ENCODE data around the gene ANO1.

ANO1 gene

DNA sequence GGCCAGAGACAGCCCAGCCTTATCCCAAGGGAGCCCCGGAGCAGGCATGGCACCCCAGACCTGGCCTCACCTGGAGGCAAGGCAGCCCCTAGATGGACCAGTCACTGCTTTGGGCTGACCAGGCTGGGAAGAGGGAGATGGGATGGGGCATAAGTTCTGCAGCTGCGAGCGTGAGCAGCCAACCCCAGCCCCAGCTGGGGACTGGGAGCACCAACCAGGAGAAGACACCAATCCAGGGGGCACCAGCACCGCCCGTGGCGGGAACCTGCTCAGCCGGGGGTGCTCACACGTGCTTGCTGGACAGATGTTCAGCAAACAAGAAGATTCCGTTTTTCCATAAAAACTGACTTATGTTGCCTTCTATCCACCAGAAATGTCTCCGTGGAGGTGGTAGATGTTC, 108.8 kb downstream of the ANO1 start:
- no peak overlapping the region for H3K27ac ChIP-seq
- TF ChIP-seq CTCF (conservative IDR thresholded peaks at IDR 0.05) (no peak), ZFX (IDR thresholded peaks at IDR 0.05) (no peak)

DNA sequence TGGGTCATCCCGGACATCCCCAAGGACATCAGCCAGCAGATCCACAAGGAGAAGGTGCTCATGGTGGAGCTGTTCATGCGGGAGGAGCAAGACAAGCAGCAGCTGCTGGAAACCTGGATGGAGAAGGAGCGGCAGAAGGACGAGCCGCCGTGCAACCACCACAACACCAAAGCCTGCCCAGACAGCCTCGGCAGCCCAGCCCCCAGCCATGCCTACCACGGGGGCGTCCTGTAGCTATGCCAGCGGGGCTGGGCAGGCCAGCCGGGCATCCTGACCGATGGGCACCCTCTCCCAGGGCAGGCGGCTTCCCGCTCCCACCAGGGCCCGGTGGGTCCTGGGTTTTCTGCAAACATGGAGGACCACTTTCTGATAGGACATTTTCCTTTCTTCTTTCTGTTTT, 109.7 kb downstream of the ANO1 start:
- H3K27ac ChIP-seq = no peak overlapping the region
- TF ChIP-seq CTCF (conservative IDR thresholded peaks at IDR 0.05) (no peak), ZFX (IDR thresholded peaks at IDR 0.05) (no peak)

DNA sequence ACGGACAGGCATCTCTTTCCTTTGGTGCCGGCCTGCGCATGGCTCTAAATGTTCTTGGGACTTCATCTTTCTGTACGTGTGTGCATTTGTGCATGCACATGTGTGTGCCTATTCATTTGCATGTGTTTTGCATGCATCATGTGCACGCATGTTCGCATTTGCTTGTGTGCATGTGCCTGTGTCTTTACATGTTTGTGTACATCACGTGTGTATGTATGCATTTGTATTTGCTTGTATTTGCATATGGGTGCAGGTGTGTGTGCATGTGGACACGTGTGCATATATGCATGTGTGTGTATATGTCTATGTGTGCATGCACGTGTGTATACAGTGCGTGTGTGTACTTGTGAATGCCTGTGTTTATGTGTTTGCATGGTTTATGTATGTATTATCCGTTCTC, 111.5 kb downstream of the ANO1 start:
- TF ChIP-seq CTCF (conservative IDR thresholded peaks at IDR 0.05) (no peak), ZFX (IDR thresholded peaks at IDR 0.05) (no peak)
- no peak overlapping the region for H3K27ac ChIP-seq

- H3K27ac ChIP-seq = no peak overlapping the region
- TF ChIP-seq CTCF (conservative IDR thresholded peaks at IDR 0.05) (peak; percentile 97), ZFX (IDR thresholded peaks at IDR 0.05) (no peak)
Observed at GRCh38 chr11:70191495-70192140, 113.5 kb downstream of the ANO1 start.

DNA sequence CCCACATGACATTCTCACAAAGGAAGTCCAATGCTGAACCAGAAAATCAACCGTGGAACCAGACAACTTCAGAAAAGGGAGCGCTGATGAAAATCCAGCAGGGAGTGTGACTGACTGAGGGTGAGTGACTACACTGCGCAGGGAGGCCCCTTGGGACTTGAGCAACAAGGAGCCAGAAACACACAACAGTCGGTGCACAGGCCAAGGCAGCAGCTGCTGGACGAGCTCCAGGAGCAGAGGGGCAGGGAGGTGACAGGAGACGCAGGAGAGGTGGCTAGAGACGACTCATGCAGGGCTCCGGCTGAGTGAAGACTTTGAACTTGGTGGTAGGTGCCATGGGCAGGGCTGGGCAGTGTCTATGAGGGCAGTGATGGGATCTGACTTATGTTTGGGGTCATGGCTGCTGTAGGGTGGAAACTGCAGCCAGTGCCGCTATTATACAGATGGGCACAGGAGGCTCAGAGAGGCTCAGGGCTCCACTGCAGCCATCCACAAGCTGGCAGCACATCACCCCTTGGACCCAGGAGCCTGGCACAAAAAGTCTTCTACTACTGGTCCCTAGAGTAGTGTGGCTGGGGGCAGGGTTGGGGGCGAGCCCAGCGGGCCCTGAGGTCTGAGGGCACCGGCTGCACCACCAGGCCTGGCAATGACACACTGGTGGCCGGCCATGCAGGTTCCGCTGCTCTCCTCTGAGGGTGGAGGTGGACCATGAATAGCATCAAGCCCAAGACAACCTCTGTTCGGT, 114.7 kb downstream of the ANO1 start:
- H3K27ac ChIP-seq = no peak overlapping the region
- TF ChIP-seq CTCF (conservative IDR thresholded peaks at IDR 0.05) = no peak
- no peak for TF ChIP-seq ZFX (IDR thresholded peaks at IDR 0.05)

DNA sequence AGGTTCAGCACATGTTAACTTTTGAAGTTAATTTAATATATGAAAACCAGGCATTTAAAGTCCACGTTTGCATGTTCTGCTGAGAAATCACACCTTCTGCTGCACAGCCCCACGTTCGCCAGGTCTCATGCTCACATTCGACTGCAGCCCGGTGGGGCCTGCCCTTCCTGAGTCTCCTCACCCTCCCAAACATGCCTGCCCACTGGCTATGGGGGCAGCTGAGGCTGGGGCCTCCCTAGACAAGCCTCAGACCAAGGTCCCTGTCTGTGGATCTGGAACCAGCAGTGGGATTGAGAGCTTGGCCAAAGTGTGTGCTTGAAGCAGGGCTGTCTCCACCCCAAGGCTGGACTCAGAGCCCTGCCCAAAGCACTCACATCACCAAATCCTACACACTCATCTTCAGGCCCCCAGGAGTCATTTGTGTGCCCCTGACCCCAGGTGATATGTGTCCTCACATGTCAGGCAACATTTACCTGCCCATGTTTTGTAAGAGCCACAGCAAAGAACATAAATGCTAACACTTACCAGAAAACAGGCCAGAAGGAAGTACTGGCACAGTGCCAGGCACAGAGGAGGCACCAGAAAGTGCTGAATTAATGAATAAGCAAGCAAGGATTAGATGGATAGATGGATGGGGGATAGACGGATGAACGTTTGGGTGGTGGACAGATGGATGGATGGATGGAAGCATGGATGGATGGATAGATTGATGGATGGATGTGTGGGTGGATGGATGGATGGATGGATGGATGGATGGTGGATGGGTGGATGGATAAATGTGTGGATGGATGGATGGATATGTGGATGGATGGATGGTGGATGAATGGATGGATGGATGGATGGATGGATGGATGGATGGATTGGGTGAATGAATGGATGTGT, 115.5 kb downstream of the ANO1 start:
- TF ChIP-seq CTCF (conservative IDR thresholded peaks at IDR 0.05) = no peak
- TF ChIP-seq ZFX (IDR thresholded peaks at IDR 0.05) = no peak
- no peak overlapping the region for H3K27ac ChIP-seq
